ENCODE results near the gene CLBA1.

- TF ChIP-seq CTCF (IDR thresholded peaks at IDR 0.05) (no peak), EZH2 (IDR thresholded peaks at IDR 0.05; ENCODE audit: borderline replicate concordance, insufficient read depth, low read depth, low read length, poor library complexity, severe bottlenecking) (no peak)
Measured at GRCh38 chr14:104986487-104987164, 1.0 kb downstream of the CLBA1 start.

Measured in B cell (primary cell).